ENCODE data around the gene LIPA.
"Not testable (repeated sequence)": the region's sequence is repeated elsewhere in the genome, so short reads cannot be mapped to it uniquely, and the experiment has no call there.

Gene LIPA

DNA sequence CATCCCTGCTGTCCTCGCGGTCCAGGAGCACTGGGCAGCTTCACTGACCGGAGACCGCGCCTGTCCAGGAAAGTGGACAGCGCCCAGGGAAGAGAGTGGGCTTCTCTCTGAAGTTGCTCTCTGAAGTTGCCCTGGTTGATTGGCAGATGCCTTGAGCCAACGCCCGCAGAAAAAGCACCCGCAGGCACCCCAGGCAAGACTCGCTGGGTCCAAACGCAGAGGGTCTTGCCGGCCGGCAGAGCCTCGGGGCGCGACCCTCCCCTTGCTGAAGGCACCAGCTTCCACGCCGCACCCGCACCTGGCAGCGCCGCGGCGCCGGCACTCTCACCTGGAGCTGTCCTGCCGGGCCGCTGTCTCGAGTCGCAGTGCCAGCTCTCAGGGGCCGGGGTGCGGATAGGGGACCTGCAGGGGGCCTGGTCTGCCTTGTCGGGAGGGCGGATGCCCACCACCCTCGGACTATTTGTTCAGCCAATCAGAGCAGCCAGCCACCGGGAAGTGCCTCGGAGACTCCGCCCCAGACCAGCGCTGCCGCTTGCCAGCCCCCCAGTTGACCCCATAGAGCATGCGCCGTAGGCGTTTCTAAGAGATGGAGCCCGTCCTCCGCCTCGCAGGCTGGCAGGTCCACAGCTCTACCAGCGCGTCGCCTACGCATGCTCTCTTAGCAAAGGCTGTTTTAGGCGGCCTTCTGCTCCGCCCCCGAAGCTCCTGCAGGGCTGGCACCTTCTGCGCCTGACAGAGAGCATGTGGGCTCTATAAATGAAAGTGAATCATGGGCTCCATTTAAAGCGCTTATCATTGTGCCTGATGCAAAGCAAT, at the start of gene LIPA:
Gene LIPA (minus strand): TSS at position 367 of the 816 bp plus-strand sequence. CDS start 4,127 bp downstream, outside the sequence.
- DNase-seq (ENCODE audit: low read depth in 1 of 2, low spot score in 1 of 2) = peak; percentile 92 to 99
- in situ Hi-C loops (cut with HindIII; ENCODE audit: low pct_unique_long_range_greater_than_20kb, low sequenced_read_pairs) = no loop called here
- no peak for TF ChIP-seq JUND (IDR thresholded peaks at IDR 0.05; ENCODE audit: low read depth)

DNA sequence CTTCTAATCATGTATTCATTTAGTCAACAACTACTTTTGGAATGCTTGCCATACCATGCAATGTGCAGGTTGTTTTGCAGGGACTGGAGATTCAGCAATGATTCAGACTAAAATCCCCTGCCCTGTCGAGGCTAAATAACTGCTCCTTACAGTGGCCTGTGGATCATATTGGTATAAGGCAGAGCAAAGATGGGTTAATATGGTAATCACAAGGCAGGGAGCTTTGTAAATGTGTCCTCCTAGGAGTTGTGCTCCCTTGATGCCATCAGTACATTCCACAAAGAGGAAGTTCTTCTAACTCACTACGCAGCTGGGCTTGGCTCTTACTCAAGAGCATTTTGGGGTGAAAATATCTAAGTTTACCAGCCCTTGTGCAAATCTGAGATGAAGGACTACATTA, 49.7 kb upstream of the LIPA start:
- TF ChIP-seq JUND (IDR thresholded peaks at IDR 0.05; ENCODE audit: low read depth) = no peak
- in situ Hi-C loops (cut with HindIII; ENCODE audit: low pct_unique_long_range_greater_than_20kb, low sequenced_read_pairs) = no loop called here
- peak in 1 of 2 experiments; percentile 24 for DNase-seq (ENCODE audit: low read depth in 1 of 2, low spot score in 1 of 2)

DNA sequence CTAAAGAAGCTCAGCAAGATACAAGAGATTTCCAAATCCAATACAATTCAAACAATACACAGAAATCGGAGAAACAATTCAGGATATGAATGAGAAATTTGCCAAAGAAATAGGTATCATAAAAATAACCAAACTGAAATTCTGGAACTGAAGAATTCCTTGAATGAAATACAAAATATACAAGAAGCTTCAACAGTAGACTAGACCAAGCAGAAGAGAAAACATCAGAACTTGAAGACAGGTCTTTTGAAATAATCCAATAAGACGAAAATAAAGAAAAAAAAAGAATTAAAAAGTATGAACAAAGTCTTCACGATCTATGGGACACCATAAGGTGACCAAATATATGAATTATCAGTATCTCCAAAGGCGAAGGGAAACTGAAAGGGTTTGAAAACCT, 47.5 kb upstream of the LIPA start:
- in situ Hi-C loops (cut with HindIII; ENCODE audit: low pct_unique_long_range_greater_than_20kb, low sequenced_read_pairs) = no loop called here
- no peak for DNase-seq (ENCODE audit: low read depth in 1 of 2, low spot score in 1 of 2)
- no peak for TF ChIP-seq JUND (IDR thresholded peaks at IDR 0.05; ENCODE audit: low read depth)

DNA sequence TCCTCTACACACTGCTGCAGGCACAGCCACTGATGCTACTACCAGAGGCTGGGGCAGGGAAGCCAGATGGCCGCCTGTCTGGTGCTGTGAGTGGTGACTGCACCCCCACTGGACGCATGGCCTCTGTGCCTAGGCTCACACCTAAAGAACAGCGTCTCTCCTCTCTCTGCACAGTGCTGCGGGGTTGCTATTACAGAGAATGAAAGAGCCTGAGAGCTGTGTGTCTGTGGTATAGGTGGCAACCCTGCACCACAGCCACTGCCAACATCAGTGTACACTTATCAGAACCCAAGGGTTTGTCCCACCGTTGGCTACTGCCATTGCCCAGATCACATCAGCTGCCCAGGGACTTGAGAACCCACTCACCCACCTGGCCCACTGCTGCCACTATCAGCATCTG, 46.2 kb upstream of the LIPA start:
- no peak for DNase-seq (ENCODE audit: low read depth in 1 of 2, low spot score in 1 of 2)
- no peak for TF ChIP-seq JUND (IDR thresholded peaks at IDR 0.05; ENCODE audit: low read depth)
- in situ Hi-C loops (cut with HindIII; ENCODE audit: low pct_unique_long_range_greater_than_20kb, low sequenced_read_pairs) = no loop called here

DNA sequence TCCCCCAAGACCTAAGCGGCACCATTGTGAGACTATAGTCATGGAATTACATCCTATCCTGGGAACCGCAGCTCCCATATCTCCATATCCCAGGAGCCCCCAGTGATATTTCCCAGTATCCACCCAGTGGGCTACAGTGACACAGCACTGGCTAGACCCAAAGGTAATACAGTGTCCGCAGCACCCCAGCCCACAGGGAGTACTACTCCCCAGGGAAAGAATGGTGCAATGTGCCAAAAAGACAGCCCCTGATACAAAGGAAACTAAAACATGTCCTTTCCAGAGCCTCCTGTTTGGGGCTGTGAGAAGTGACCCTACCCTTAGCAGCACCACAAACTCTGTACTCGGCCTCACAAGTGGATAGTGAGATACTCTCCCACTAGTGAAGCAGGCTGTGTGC, 45.8 kb upstream of the LIPA start:
- in situ Hi-C loops (cut with HindIII; ENCODE audit: low pct_unique_long_range_greater_than_20kb, low sequenced_read_pairs) = no loop called here
- no peak for TF ChIP-seq JUND (IDR thresholded peaks at IDR 0.05; ENCODE audit: low read depth)
- no peak for DNase-seq (ENCODE audit: low read depth in 1 of 2, low spot score in 1 of 2)

DNA sequence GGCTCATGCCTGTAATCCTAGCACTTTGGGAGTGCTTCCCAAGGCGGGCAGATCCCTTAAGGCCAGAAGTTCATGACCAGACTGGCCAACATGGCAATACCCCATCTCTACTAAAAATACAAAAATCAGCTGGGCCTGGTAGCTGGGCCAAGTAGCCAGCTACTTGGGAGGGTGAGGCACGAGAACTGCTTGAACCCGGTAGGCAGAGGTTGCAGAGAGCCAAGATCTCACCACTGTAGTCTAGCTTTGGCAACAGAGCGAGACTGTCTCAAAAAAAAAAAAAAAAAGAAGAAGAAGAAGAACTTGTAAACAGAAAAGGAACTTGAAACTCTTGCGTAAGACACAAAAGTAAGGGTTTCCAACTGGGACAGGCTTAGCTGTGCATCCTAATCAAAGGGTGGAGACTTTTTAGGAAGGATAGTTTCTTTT, 44.7 kb upstream of the LIPA start:
- in situ Hi-C loops (cut with HindIII; ENCODE audit: low pct_unique_long_range_greater_than_20kb, low sequenced_read_pairs) = no loop called here
- DNase-seq (ENCODE audit: low read depth in 1 of 2, low spot score in 1 of 2) = no peak
- TF ChIP-seq JUND (IDR thresholded peaks at IDR 0.05; ENCODE audit: low read depth) = no peak

DNA sequence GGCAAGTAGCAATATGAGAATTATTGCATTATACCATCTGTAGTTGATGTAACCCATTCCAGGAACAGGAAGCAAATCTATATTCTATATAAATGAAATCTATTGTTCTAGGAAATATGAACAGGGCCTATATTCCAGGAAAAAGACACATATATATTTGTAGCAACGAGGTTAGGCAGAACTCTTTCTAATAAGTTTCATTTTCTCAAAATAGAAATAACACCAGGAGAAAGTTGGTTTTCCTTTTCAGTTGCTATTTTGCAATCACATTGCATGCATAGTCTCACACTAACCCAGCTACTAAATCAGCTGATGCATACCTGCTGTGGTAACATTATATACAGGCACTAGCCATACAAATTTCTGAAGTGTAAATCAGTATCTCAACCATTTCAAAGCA, 44.0 kb upstream of the LIPA start:
- no peak for TF ChIP-seq JUND (IDR thresholded peaks at IDR 0.05; ENCODE audit: low read depth)
- DNase-seq (ENCODE audit: low read depth in 1 of 2, low spot score in 1 of 2) = no peak
- in situ Hi-C loops (cut with HindIII; ENCODE audit: low pct_unique_long_range_greater_than_20kb, low sequenced_read_pairs) = no loop called here

DNA sequence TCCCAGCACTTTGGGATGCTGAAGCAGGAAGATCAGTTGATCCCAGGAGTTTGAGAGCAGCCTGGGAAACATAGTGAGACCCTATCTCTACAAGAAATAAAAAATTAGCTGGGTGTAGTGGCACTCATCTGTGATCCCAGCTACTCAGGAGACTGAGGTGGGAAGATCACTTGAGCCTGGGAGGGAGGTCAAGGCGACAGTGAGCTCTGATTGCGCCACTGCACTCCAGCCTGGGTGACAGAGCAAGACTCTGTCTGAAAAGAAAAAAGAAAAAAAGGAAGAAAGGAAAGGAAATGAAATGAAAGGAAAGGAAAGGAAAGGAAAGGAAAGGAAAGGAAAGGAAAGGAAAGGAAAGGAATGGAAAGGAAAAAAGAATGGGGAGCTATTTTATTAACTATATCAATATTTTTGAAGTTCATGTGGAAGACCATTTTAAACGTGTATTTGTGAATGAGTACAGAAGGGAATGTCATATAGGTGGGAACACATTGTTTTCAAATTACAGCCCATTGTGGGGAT, 43.2 kb upstream of the LIPA start:
- no peak for DNase-seq (ENCODE audit: low read depth in 1 of 2, low spot score in 1 of 2)
- in situ Hi-C loops (cut with HindIII; ENCODE audit: low pct_unique_long_range_greater_than_20kb, low sequenced_read_pairs) = no loop called here
- no peak for TF ChIP-seq JUND (IDR thresholded peaks at IDR 0.05; ENCODE audit: low read depth)

DNA sequence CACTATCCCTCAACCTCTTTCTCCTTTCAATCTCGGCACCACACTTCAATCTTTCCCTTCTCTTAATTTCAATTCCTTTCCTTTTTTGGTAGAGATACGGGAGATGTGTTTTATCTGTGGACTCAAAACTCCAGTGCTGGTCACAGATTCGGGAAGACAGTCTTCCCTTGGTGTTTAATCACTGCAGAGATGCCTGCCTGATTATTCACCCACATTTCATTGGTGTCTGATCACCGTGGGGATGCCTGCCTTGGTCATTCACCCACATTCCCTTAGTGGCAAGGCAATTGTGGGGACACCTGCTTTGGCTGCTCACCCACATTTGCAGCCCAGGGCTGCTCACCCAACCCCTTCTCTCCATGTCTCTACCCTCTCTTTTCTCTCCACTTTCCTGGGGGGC, 33.7 kb upstream of the LIPA start:
- DNase-seq (ENCODE audit: low read depth in 1 of 2, low spot score in 1 of 2); in situ Hi-C loops (cut with HindIII; ENCODE audit: low pct_unique_long_range_greater_than_20kb, low sequenced_read_pairs): not testable (repeated sequence)

DNA sequence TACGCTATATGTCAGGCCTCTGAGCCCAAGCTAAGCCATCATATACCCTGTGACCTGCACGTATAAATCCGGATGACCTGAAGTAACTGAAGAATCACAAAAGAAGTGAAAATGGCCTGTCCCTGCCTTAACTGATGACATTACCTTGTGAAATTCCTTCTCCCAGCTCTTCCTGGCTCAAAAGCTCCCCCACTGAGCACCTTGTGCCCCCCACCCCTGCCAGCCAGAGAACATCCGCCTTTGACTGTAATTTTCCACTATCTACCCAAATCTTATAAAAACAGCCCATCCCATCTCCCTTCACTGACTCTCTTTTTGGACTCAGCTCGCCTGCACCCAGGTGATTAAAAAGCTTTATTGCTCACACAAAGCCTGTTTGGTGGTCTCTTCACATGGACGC, 33.1 kb upstream of the LIPA start:
- in situ Hi-C loops (cut with HindIII; ENCODE audit: low pct_unique_long_range_greater_than_20kb, low sequenced_read_pairs); DNase-seq (ENCODE audit: low read depth in 1 of 2, low spot score in 1 of 2): not testable (repeated sequence)

DNA sequence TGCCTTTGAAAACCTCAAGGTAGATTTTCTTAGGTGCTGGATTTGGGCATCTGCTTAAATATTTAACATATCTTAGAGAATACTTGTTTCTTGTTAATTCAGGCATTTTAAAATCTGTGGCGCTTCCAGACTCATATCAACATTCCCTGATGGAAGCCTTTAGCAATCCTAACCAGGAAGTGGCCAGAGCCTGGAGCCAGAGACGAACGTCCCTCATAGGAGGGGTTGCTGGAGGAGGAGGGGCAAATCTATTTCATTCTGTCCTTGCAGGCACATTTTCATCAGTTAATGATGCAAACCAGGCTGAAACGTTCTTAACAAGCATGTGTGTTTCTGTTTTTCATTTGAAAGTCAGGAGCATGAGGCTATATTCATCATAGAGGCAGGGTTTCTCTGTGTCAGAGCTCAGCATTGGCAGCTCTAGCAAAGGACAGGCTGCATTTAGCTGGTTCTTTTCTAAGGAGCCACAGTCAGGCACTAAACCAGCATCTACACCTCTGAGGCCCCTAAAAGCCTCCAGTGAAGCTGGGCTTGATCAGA, 32.4 kb upstream of the LIPA start:
- no peak for DNase-seq (ENCODE audit: low read depth in 1 of 2, low spot score in 1 of 2)
- in situ Hi-C loops (cut with HindIII; ENCODE audit: low pct_unique_long_range_greater_than_20kb, low sequenced_read_pairs) = no loop called here

DNA sequence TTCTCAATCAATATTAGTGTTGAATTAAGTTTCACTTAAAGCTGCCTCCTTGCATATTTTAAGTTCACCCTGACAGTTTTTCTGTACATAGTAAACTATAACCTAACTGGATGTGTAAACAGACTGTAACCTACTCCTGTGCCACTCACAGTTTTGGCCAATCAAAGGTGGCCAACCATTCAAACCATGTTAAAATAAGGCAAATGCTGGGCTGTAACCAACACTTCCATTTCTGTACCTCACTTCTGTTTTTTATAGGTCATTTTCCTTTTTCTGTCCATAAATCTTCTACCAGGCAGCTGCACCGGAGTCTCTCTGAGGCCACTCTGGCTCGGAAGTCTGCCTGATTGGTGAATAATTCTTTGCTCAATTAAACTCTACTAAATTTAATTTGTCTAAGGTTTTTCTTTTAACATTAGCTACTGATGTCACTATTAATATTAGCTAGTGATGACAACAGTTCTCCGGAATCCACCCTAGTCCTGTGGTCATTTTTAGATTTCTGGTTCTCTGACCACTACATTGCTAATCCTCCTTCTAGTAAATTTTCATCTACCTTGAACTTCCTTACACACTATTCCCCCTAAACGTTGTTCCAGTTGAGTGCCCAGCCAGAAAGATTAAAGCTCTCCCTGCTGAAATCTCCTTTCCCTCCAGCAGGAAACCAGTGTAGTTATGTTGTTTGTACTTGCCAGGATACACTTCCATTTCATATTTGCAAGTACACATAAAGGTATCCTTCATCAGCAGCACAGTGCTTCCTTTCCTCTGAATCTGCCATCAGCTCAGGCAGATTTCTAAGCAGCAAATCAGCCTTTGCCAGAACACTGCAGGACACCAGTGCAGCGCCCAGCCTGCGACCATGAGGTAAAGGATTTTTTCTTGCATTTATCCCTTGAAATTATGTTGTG, 31.7 kb upstream of the LIPA start:
- no peak for DNase-seq (ENCODE audit: low read depth in 1 of 2, low spot score in 1 of 2)
- in situ Hi-C loops (cut with HindIII; ENCODE audit: low pct_unique_long_range_greater_than_20kb, low sequenced_read_pairs) = no loop called here
- TF ChIP-seq JUND (IDR thresholded peaks at IDR 0.05; ENCODE audit: low read depth) = no peak

More for the DNA sequence above, 32.4 kb upstream of the LIPA start:
- no peak for TF ChIP-seq JUND (IDR thresholded peaks at IDR 0.05; ENCODE audit: low read depth)

Data from T47D (cell line).